Loucy (cell line): ENCODE data around the gene PLA2G4E.

ENCODE experiments used
- H2AFZ ChIP-seq: fragments of 200-600 bp; sonication (generic); 2 replicates; pipeline ENCODE4 v1.6.0; 2016; ENCODE audit warnings: antibody characterized with exemption, mild to moderate bottlenecking, low read length, moderate library complexity
- H3F3A ChIP-seq: fragments of 200-600 bp; 2 replicates; pipeline ENCODE4 v1.6.0; 2016; ENCODE audit warnings: antibody characterized with exemption, low read depth, mild to moderate bottlenecking
- H3K27me3 ChIP-seq: fragments of 200-600 bp; sonication (generic); 2 replicates; pipeline ENCODE4 v1.6.1; 2014; ENCODE audit warnings: low read length, mild to moderate bottlenecking; ENCODE audit not compliant: insufficient read depth, poor library complexity, severe bottlenecking
- H3K36me3 ChIP-seq: fragments of 200-600 bp; sonication (generic); 2 replicates; pipeline ENCODE4 v1.6.1; 2016; ENCODE audit warnings: low read length; ENCODE audit not compliant: insufficient read depth
- H3K4me1 ChIP-seq: fragments of 200-600 bp; sonication (generic); 2 replicates; pipeline ENCODE4 v1.5.1; 2014; ENCODE audit warnings: low read length, mild to moderate bottlenecking; ENCODE audit not compliant: insufficient read depth, poor library complexity, severe bottlenecking
- H3K4me2 ChIP-seq: fragments of 200-600 bp; sonication (generic); 2 replicates; pipeline ENCODE4 v1.6.0; 2014; ENCODE audit warnings: antibody characterized with exemption, low read length, low read depth, mild to moderate bottlenecking; ENCODE audit not compliant: poor library complexity, severe bottlenecking
- H3K4me3 ChIP-seq: fragments of 200-600 bp; sonication (generic); 2 replicates; pipeline ENCODE4 v1.5.1; 2014; ENCODE audit warnings: low read length, mild to moderate bottlenecking, mixed read lengths; ENCODE audit not compliant: poor library complexity, severe bottlenecking
- H3K79me2 ChIP-seq: fragments of 200-600 bp; sonication (generic); 2 replicates; pipeline ENCODE4 v1.6.1; 2014; ENCODE audit warnings: low read length; ENCODE audit not compliant: insufficient read depth
- H3K9ac ChIP-seq: fragments of 200-600 bp; sonication (generic); 2 replicates; pipeline ENCODE4 v1.6.0; 2014; ENCODE audit warnings: mild to moderate bottlenecking, low read depth, low read length, moderate library complexity; ENCODE audit not compliant: poor library complexity, severe bottlenecking
- H3K9me2 ChIP-seq: fragments of 200-600 bp; sonication (generic); replicated peaks from 2 replicates; pipeline ENCODE4 v1.6.1; 2016; ENCODE audit warnings: low read depth, low read length, mixed read lengths
- H3K9me3 ChIP-seq: fragments of 200-600 bp; sonication (generic); 2 replicates; pipeline ENCODE4 v1.6.1; 2014; ENCODE audit warnings: mild to moderate bottlenecking, antibody characterized with exemption, low read length, low read depth; ENCODE audit not compliant: insufficient read depth
- H4K20me1 ChIP-seq: fragments of 200-600 bp; sonication (generic); 2 replicates; pipeline ENCODE4 v1.6.0; 2014; ENCODE audit warnings: antibody characterized with exemption, low read length, mild to moderate bottlenecking; ENCODE audit not compliant: insufficient read depth, poor library complexity, severe bottlenecking
- CTCF ChIP-seq: fragments of 200-600 bp; sonication (generic); conservative IDR thresholded peaks from 2 replicates; pipeline ENCODE4 v1.5.1; 2014; ENCODE audit warnings: mild to moderate bottlenecking, antibody characterized with exemption, low read length
- EZH2phosphoT487 ChIP-seq: fragments of 200-600 bp; IDR thresholded peaks from 2 replicates; pipeline ENCODE4 v1.6.1; 2018; ENCODE audit warnings: antibody characterized with exemption, mild to moderate bottlenecking, moderate library complexity, borderline replicate concordance

Gene PLA2G4E

GRCh38 chr15:42059661-42060476, 39.0 kb upstream of the PLA2G4E start:
- H3K36me3 ChIP-seq: no peaks in the 10 kb centered on the region
- no peaks in the 10 kb centered on the region for H4K20me1 ChIP-seq
- no peak overlapping the region for H3K4me3 ChIP-seq
- H3K27me3 ChIP-seq: no peaks in the 10 kb centered on the region
- no peaks in the 10 kb centered on the region for H3K9me3 ChIP-seq
- no peak overlapping the region for H3K4me2 ChIP-seq
- H3K9me2 ChIP-seq: no peaks in the 10 kb centered on the region
- no peaks in the 10 kb centered on the region; the same call in 1 of the 2 replicates for H3F3A ChIP-seq
- TF ChIP-seq EZH2phosphoT487 (no peak), CTCF (peak; percentile 98)
- H3K4me1 ChIP-seq: peaks cover 9% of the 10 kb centered on the region
- peak overlapping the region; percentile 14; the same call in 1 of the 2 replicates for H2AFZ ChIP-seq
- no peak overlapping the region for H3K9ac ChIP-seq
- no peaks in the 10 kb centered on the region for H3K79me2 ChIP-seq

GRCh38 chr15:42058791-42059190, 37.9 kb upstream of the PLA2G4E start:
- no peaks in the 10 kb centered on the region for H3K9me3 ChIP-seq
- no peak overlapping the region for H3K4me3 ChIP-seq
- H2AFZ ChIP-seq: no peak overlapping the region
- peaks cover 6% of the 10 kb centered on the region for H3K4me1 ChIP-seq
- no peaks in the 10 kb centered on the region for H3K27me3 ChIP-seq
- no peaks in the 10 kb centered on the region; the same call in 1 of the 2 replicates for H3F3A ChIP-seq
- no peaks in the 10 kb centered on the region for H4K20me1 ChIP-seq
- H3K9me2 ChIP-seq: no peaks in the 10 kb centered on the region
- H3K36me3 ChIP-seq: no peaks in the 10 kb centered on the region
- no peak overlapping the region for H3K9ac ChIP-seq
- no peak overlapping the region for H3K4me2 ChIP-seq
- no peaks in the 10 kb centered on the region for H3K79me2 ChIP-seq
- TF ChIP-seq EZH2phosphoT487 (no peak), CTCF (no peak)

- Histone ChIP-seq H3F3A (no peaks in the 10 kb centered on the region; the same call in 1 of the 2 replicates), H3K27me3 (no peaks in the 10 kb centered on the region), H3K79me2 (no peaks in the 10 kb centered on the region), H3K4me3 (no peak overlapping the region), H3K36me3 (no peaks in the 10 kb centered on the region), H4K20me1 (no peaks in the 10 kb centered on the region), H3K9me3 (no peaks in the 10 kb centered on the region), H2AFZ (peak overlapping the region; percentile 92; the same call in 1 of the 2 replicates), H3K4me2 (no peak overlapping the region), H3K4me1 (peaks cover 6% of the 10 kb centered on the region), H3K9ac (no peak overlapping the region), H3K9me2 (no peaks in the 10 kb centered on the region)
- TF ChIP-seq CTCF: no peak
- TF ChIP-seq EZH2phosphoT487: no peak
Observed at GRCh38 chr15:42057799-42058646, 37.2 kb upstream of the PLA2G4E start.
